Measurements from ENCODE around the gene KAT6B.

DNA sequence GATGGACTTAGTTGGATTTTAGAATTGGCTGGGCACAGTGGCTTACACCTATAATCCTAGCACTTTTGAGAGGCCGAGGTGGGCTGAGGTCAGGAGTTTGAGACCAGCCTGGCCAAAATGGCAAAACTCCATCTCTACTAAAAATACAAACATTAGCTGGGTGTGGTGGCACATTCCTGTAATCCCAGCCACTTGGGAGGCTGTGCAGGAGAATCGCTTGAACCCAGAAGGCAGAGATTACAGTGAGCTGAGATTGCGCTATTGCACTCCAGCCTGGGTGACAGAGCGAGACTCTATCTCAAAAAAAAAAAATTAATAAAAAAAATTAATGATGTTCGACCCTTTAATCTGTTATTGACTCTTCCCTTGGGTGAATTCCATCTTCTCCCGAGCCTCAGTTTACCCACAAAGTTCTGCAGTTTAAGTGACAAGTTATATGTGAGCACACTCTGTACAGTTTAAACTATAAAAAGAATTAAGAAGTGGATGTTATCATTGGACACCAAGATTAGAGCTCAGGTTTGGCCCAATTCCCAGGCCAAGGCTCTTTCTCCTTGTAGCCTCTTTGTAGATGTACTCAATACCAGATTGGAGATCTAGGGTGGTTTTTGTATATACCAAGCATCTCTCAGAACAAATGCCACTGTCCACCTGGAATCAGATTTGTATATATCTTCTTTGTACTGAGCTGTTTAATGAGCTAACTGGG lies 15.0 kb downstream of the KAT6B start:
- TF ChIP-seq POLR2AphosphoS5 (IDR thresholded peaks at IDR 0.05; ENCODE audit: low read depth, low read length) (no peak), POLR2A (IDR thresholded peaks at IDR 0.05; ENCODE audit: low read depth, low read length) (no peak)

Data from GM12891 (cell line).